SK-N-SH (cell line): ENCODE results near the gene LHFPL6. TPM values are rescaled to one million over a fixed set of nuclear protein-coding genes. Genes with fewer than 3 reads are reported as not detected.

Source experiments
- CTCF ChIA-PET: fragments of 300-600, 350-600 bp; formaldehyde crosslinking; extraction: SDS; loops from one replicate; lab custom pipeline; 2021; lab: Yijun Ruan, JAX
- POLR2A ChIA-PET: fragments of 350-600 bp; sonication (Branson Sonifier 250); formaldehyde crosslinking; extraction: SDS; loops from one replicate; lab custom pipeline; 2020; ENCODE audit warnings: antibody characterized with exemption, inconsistent platforms; lab: Yijun Ruan, JAX
- DNase-seq: peaks from one replicate; pipeline ENCODE4 v3.0.0; 2012
- H2AFZ ChIP-seq: fragments of 200-600 bp; sonication (generic); 2 replicates; pipeline ENCODE4 v1.8.1; 2016; ENCODE audit warnings: antibody characterized with exemption, mild to moderate bottlenecking, low read depth
- H3F3A ChIP-seq: fragments of 200-600 bp; sonication (generic); replicated peaks from 2 replicates; pipeline ENCODE3; 2016; ENCODE audit warnings: antibody characterized with exemption, mild to moderate bottlenecking; ENCODE audit not compliant: insufficient read depth
- H3K27ac ChIP-seq, 2 experiments: fragments of 200-500 bp in 1 of 2; fragments of 200-600 bp in 1 of 2; sonication (Bioruptor generic) in 1 of 2; sonication (generic), shearing (Covaris generic) in 1 of 2; 2 replicates each; pipeline versions ENCODE4 v1.5.1 to v1.6.1; 2014 to 2016; ENCODE audit warnings: low read depth in 2 of 2, inconsistent platforms in 1 of 2, low read length in 1 of 2, mild to moderate bottlenecking in 1 of 2, mixed read lengths in 1 of 2
- H3K27me3 ChIP-seq: fragments of 200-600 bp; sonication (generic), shearing (Covaris generic); 2 replicates; pipeline ENCODE4 v1.6.1; 2016; ENCODE audit warnings: mixed run types; ENCODE audit not compliant: insufficient read depth
- H3K36me3 ChIP-seq, 2 experiments: fragments of 200-500 bp in 1 of 2; fragments of 200-600 bp in 1 of 2; sonication (Bioruptor generic) in 1 of 2; sonication (generic) in 1 of 2; replicated peaks in 1 of 2; 2 replicates each; pipeline versions ENCODE3 to v1.5.1; 2014 to 2016; ENCODE audit warnings: low read length in 1 of 2, mild to moderate bottlenecking in 1 of 2; ENCODE audit not compliant: insufficient read depth in 2 of 2, control insufficient read depth in 1 of 2
- H3K4me1 ChIP-seq, 2 experiments: fragments of 200-500 bp in 1 of 2; fragments of 200-600 bp in 1 of 2; sonication (Bioruptor generic) in 1 of 2; sonication (generic), shearing (Covaris generic) in 1 of 2; 2 replicates each; pipeline versions ENCODE4 v1.5.1 to v1.6.1; 2014 to 2016; ENCODE audit warnings: low read depth in 1 of 2, low read length in 1 of 2, mixed run types in 1 of 2; ENCODE audit not compliant: insufficient read depth in 2 of 2, control insufficient read depth in 1 of 2
- H3K4me2 ChIP-seq: fragments of 200-600 bp; sonication (generic), shearing (Covaris generic); 2 replicates; pipeline ENCODE4 v1.6.1; 2017; ENCODE audit warnings: mixed run types
- H3K4me3 ChIP-seq, 2 experiments: fragments of 200-500 bp in 1 of 2; fragments of 200-600 bp in 1 of 2; sonication (Bioruptor generic) in 1 of 2; sonication (generic), shearing (Covaris generic) in 1 of 2; 2 replicates each; pipeline versions ENCODE4 v1.5.1 to v1.8.1; 2014 to 2016; ENCODE audit warnings: low read depth in 2 of 2, inconsistent platforms in 1 of 2, low read length in 1 of 2, mild to moderate bottlenecking in 1 of 2, mixed read lengths in 1 of 2, moderate library complexity in 1 of 2
- H3K79me2 ChIP-seq: fragments of 200-600 bp; sonication (generic); 2 replicates; pipeline ENCODE4 v1.8.1; 2017; ENCODE audit warnings: mild to moderate bottlenecking; ENCODE audit not compliant: insufficient read depth
- H3K9ac ChIP-seq: fragments of 200-600 bp; sonication (generic); 2 replicates; pipeline ENCODE4 v1.6.1; 2017; ENCODE audit warnings: mixed run types
- H3K9me2 ChIP-seq: fragments of 200-600 bp; sonication (generic); 2 replicates; pipeline ENCODE4 v1.6.1; 2017; ENCODE audit warnings: mixed run types
- H3K9me3 ChIP-seq: fragments of 200-600 bp; sonication (generic); 2 replicates; pipeline ENCODE4 v1.6.1; 2017; ENCODE audit warnings: mixed run types, mild to moderate bottlenecking, moderate library complexity
- H4K20me1 ChIP-seq: fragments of 200-600 bp; sonication (generic); 2 replicates; pipeline ENCODE4 v1.6.1; 2017; ENCODE audit warnings: mild to moderate bottlenecking, mixed run types; ENCODE audit not compliant: insufficient read depth
- CHD2 ChIP-seq: fragments of 150-350 bp; IDR thresholded peaks from 2 replicates; pipeline ENCODE4 v1.6.1; 2018; ENCODE audit warnings: low read length; ENCODE audit not compliant: partially characterized antibody
- FOSL2 ChIP-seq: IDR thresholded peaks from 2 replicates; pipeline ENCODE4 v1.4.0; 2012; ENCODE audit warnings: low read depth, mild to moderate bottlenecking, moderate library complexity, borderline replicate concordance
- FOXJ3 ChIP-seq: sonication (generic); formaldehyde crosslinking; IDR thresholded peaks from 2 replicates; pipeline ENCODE4 v1.5.1; 2020; ENCODE audit warnings: mild to moderate bottlenecking, missing genetic modification reagents
- JUND ChIP-seq: IDR thresholded peaks from 2 replicates; pipeline ENCODE4 v1.4.0; 2012
- NFIC ChIP-seq: IDR thresholded peaks from 2 replicates; pipeline ENCODE4 v1.4.0; 2012; ENCODE audit warnings: borderline replicate concordance
- POLR2AphosphoS5 ChIP-seq: IDR thresholded peaks from 2 replicates; pipeline ENCODE4 v1.6.1; 2012; ENCODE audit warnings: low read depth, low read length
- SIN3A ChIP-seq: IDR thresholded peaks from 2 replicates; pipeline ENCODE4 v1.6.1; 2012; ENCODE audit warnings: low read depth, mild to moderate bottlenecking, low read length, moderate library complexity, borderline replicate concordance
- SMC3 ChIP-seq: IDR thresholded peaks from 2 replicates; pipeline ENCODE4 v1.6.1; 2012; ENCODE audit warnings: low read depth, low read length, improper control_type of control experiment
- TAF1 ChIP-seq: IDR thresholded peaks from 2 replicates; pipeline ENCODE4 v1.6.1; 2012; ENCODE audit warnings: low read depth, mild to moderate bottlenecking, low read length, moderate library complexity, borderline replicate concordance
- TCF12 ChIP-seq: IDR thresholded peaks from 2 replicates; pipeline ENCODE4 v1.4.0; 2012
- TEAD4 ChIP-seq: IDR thresholded peaks from 2 replicates; pipeline ENCODE4 v1.4.0; 2012; ENCODE audit warnings: mild to moderate bottlenecking, borderline replicate concordance; ENCODE audit not compliant: insufficient read depth
- USF2 ChIP-seq: fragments of 150-350 bp; IDR thresholded peaks from 2 replicates; pipeline ENCODE4 v1.6.1; 2017; ENCODE audit warnings: antibody characterized with exemption, low read length, low read depth, borderline replicate concordance
- WGBS: methylation state at CpG from one replicate; pipeline ENCODE4 v1.1.6; 2017; ENCODE audit warnings: low lambda C conversion rate; 5-methylcytosine and 5-hydroxymethylcytosine counted together
- polyA plus RNA-seq, 3 experiments: library from polyadenylated mRNA; depleted of rRNA; stranded (reverse); fragments of >200 nt; gene quantifications; 2 replicates each; pipeline ENCODE4 v1.2.3, GENCODE V29; 2012
- TF ChIP-seq, protein P1 (sequence below): IDR thresholded peaks from 2 replicates; pipeline ENCODE4; 2012
- TF ChIP-seq, protein P2 (sequence below): IDR thresholded peaks from 2 replicates; pipeline ENCODE4 v1.4.0; 2012; ENCODE audit warnings: low read depth, borderline replicate concordance
- TF ChIP-seq, protein P3 (sequence below): IDR thresholded peaks from 2 replicates; pipeline ENCODE4 v1.6.1; 2012; ENCODE audit warnings: mild to moderate bottlenecking, low read depth, low read length, moderate library complexity

The LHFPL6 gene
- polyA plus RNA-seq, 1 of the 3 experiments (the other 2 are of a cell fraction) = 22.2 TPM

DNA sequence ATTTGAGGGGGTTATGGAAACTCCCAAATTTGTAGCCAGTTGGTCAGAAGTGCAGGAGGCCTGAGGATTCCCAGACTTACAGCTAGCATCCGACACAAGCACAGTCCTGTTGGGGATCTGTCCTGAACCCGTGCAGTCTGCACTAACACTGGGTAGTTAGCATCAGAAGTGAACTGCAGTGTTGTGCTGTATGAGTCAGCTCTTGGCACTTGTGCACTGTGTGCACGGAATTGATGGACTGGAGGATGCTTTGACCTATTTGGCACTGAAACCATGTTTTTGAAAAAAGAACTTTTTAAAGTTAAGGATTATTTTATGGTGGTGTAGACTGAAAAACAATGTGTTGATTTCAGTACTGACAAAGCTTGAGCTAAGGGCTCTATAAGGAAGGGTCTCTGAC is 285.7 kb downstream of the LHFPL6 start:
- H3K27ac ChIP-seq = no peak overlapping the region
- WGBS = 15% methylated on average over 3 of the region's 3 CpGs
- H3K36me3 ChIP-seq = no peaks in the 10 kb centered on the region
- CTCF ChIA-PET = interaction anchor here (1.5 kb wide), 1 partner anchor 295 kb away, joined by 3 read pairs; no protein-coding TSS in a partner anchor
- no peaks in the 10 kb centered on the region for H3F3A ChIP-seq
- no peak for DNase-seq
- POLR2A ChIA-PET = no interaction called here
- H3K79me2 ChIP-seq = no peaks in the 10 kb centered on the region
- no peak for TF ChIP-seq JUND
- peak; percentile 30; the same call in 1 of the 2 replicates for TF ChIP-seq NFIC
- TF ChIP-seq FOSL2 = 0 out of 2 replicates have a peak, but pooled peaks have one; percentile 6
- TF ChIP-seq, all 33 proteins: peak for 2
- H3K4me1 ChIP-seq = no peaks in the 10 kb centered on the region
- no peak overlapping the region for H3K4me2 ChIP-seq
- H3K9me3 ChIP-seq = no peaks in the 10 kb centered on the region
- no peaks in the 10 kb centered on the region for H3K27me3 ChIP-seq
- H3K9me2 ChIP-seq = no peaks in the 10 kb centered on the region
- H3K4me3 ChIP-seq = no peak overlapping the region
- no peak overlapping the region for H2AFZ ChIP-seq
- H4K20me1 ChIP-seq = no peaks in the 10 kb centered on the region
- no peak overlapping the region for H3K9ac ChIP-seq

DNA sequence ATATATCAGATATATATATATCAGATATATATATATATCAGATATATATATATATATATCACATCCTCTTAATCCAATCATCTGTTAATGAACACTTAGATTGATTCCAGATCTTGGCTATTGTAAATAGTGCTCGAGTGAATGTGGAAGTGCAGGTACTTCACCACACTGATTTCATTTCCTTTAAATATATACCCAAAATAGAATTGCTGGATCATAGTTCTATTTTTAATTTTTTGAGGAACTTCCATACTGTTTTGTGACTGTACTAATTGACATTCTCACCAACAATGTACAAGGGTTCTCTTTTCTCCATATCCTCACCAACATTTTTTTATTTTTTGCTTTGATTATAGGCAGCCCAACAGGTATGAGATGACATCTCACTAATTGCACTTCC is 287.2 kb downstream of the LHFPL6 start:
- no peak for TF ChIP-seq CHD2
- TF ChIP-seq TCF12 = no peak
- TF ChIP-seq POLR2AphosphoS5 = no peak
- TF ChIP-seq TAF1 = no peak
- TF ChIP-seq, protein P1, sequence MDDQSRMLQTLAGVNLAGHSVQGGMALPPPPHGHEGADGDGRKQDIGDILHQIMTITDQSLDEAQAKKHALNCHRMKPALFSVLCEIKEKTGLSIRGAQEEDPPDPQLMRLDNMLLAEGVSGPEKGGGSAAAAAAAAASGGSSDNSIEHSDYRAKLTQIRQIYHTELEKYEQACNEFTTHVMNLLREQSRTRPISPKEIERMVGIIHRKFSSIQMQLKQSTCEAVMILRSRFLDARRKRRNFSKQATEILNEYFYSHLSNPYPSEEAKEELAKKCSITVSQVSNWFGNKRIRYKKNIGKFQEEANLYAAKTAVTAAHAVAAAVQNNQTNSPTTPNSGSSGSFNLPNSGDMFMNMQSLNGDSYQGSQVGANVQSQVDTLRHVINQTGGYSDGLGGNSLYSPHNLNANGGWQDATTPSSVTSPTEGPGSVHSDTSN = no peak
- TF ChIP-seq NFIC = no peak
- no peak for TF ChIP-seq SMC3
- no peak overlapping the region for H3K9ac ChIP-seq
- DNase-seq = no peak
- no peaks in the 10 kb centered on the region for H3K4me1 ChIP-seq
- POLR2A ChIA-PET = no interaction called here
- H3K36me3 ChIP-seq = no peaks in the 10 kb centered on the region
- H3K4me2 ChIP-seq = no peak overlapping the region
- H3F3A ChIP-seq = no peaks in the 10 kb centered on the region
- H3K9me3 ChIP-seq = no peaks in the 10 kb centered on the region
- H3K79me2 ChIP-seq = no peaks in the 10 kb centered on the region
- 8% methylated on average over 1 of the region's 1 CpG for WGBS
- CTCF ChIA-PET = no interaction called here
- no peak overlapping the region for H3K4me3 ChIP-seq
- no peaks in the 10 kb centered on the region for H4K20me1 ChIP-seq
- no peaks in the 10 kb centered on the region for H3K9me2 ChIP-seq
- no peak overlapping the region for H2AFZ ChIP-seq
- H3K27ac ChIP-seq = no peak overlapping the region
- no peaks in the 10 kb centered on the region for H3K27me3 ChIP-seq

- CTCF ChIA-PET = no interaction called here
- no peak overlapping the region for H3K27ac ChIP-seq
- POLR2A ChIA-PET = no interaction called here
- TF ChIP-seq TAF1 = no peak
- no peak for TF ChIP-seq SMC3
- TF ChIP-seq TEAD4 = no peak
- TF ChIP-seq SIN3A = no peak
- TF ChIP-seq, protein P2, sequence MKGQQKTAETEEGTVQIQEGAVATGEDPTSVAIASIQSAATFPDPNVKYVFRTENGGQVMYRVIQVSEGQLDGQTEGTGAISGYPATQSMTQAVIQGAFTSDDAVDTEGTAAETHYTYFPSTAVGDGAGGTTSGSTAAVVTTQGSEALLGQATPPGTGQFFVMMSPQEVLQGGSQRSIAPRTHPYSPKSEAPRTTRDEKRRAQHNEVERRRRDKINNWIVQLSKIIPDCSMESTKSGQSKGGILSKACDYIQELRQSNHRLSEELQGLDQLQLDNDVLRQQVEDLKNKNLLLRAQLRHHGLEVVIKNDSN = no peak
- TF ChIP-seq, protein P3, sequence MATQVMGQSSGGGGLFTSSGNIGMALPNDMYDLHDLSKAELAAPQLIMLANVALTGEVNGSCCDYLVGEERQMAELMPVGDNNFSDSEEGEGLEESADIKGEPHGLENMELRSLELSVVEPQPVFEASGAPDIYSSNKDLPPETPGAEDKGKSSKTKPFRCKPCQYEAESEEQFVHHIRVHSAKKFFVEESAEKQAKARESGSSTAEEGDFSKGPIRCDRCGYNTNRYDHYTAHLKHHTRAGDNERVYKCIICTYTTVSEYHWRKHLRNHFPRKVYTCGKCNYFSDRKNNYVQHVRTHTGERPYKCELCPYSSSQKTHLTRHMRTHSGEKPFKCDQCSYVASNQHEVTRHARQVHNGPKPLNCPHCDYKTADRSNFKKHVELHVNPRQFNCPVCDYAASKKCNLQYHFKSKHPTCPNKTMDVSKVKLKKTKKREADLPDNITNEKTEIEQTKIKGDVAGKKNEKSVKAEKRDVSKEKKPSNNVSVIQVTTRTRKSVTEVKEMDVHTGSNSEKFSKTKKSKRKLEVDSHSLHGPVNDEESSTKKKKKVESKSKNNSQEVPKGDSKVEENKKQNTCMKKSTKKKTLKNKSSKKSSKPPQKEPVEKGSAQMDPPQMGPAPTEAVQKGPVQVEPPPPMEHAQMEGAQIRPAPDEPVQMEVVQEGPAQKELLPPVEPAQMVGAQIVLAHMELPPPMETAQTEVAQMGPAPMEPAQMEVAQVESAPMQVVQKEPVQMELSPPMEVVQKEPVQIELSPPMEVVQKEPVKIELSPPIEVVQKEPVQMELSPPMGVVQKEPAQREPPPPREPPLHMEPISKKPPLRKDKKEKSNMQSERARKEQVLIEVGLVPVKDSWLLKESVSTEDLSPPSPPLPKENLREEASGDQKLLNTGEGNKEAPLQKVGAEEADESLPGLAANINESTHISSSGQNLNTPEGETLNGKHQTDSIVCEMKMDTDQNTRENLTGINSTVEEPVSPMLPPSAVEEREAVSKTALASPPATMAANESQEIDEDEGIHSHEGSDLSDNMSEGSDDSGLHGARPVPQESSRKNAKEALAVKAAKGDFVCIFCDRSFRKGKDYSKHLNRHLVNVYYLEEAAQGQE = no peak
- no peak for TF ChIP-seq USF2
- no peak for TF ChIP-seq FOXJ3 (CRISPR knock-in tag)
Measured at GRCh38 chr13:39313721-39314120, 289.3 kb downstream of the LHFPL6 start.

More at GRCh38 chr13:39313721-39314120, 289.3 kb downstream of the LHFPL6 start:
- Histone ChIP-seq H3F3A (no peaks in the 10 kb centered on the region), H2AFZ (no peak overlapping the region), H3K79me2 (no peaks in the 10 kb centered on the region), H3K4me2 (no peak overlapping the region), H3K27me3 (no peaks in the 10 kb centered on the region), H3K9me3 (no peaks in the 10 kb centered on the region), H3K9me2 (no peaks in the 10 kb centered on the region), H3K4me1 (no peaks in the 10 kb centered on the region), H3K4me3 (no peak overlapping the region), H4K20me1 (no peaks in the 10 kb centered on the region), H3K36me3 (no peaks in the 10 kb centered on the region), H3K9ac (no peak overlapping the region)
- 56% methylated on average over 6 of the region's 6 CpGs for WGBS
- no peak for DNase-seq
